Left kidney (tissue), 2 donors: ENCODE data around the gene FTO. TPM values are rescaled to one million over a fixed set of nuclear protein-coding genes. Genes with fewer than 3 reads are reported as not detected.

Experiments used
- DNase-seq: peaks from one replicate; pipeline ENCODE4 v3.0.0-alpha.2; 2013
- polyA plus RNA-seq: library from polyadenylated mRNA; unstranded; fragments of 120-200 nt; gene quantifications from one replicate; pipeline ENCODE4 v1.2.1, GENCODE V29; 2013; ENCODE audit not compliant: insufficient read length

Gene FTO
- polyA plus RNA-seq, 1 donor: 106 TPM

DNA sequence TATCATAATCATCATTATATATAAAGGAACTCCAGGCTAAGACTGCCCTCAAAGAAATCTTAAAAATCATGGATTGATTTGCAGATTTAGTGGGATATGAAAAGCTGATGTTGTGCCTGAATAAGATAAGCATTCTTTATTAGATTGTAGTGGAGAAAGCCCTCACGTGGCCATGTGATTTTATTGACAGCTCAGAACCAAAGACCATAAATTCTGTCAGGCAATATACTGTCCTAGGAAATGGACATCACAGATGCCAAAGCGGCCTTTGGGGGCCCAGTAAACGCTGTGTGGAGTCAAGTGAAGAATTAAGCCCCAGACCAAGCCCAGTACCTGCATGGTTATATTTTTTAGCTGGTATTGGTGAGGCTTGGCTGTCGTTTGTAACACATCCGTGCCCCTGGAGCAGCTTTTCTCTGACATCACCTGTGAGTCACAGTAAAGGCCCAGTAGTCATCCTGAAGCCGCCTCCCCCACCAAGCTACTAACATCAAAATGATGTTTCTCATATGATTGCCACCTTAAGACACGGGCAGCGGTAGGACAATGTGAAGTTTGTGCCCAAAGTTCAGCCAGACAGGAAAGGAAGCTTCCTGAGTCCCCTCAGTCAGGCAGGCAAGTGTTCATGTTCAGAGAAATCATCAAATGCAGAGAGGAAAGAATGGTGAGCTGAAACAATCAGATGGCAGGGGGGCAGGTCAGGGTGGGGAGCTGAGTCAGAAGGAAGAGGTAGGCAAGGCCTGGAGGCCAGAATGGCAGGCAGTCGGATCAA, 373.3 kb downstream of the FTO start:
- DNase-seq: no peak

DNA sequence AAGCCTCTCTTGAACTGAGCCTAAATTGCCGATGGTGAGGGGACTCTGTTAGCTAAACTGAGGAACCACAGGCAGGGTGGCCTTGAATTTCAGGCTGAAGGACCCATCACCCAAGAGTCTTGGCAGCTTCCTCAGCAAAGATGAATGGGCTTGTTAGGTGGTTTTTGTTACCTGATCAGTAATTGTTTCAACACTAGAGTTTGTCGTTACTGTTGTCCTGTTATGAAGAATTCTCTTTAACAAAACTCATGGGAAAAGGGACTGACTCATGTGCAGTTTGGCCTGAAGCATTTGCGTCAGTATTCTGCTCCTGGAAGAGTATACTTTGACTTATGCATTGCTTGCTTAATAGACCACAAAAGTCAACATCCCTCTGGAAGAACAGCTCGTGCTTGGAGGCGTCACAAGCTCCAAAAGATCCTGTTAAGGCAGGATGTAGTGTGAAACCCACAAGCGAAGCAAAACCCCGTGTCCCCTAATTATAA, 376.6 kb downstream of the FTO start:
- peak; percentile 29 for DNase-seq

DNA sequence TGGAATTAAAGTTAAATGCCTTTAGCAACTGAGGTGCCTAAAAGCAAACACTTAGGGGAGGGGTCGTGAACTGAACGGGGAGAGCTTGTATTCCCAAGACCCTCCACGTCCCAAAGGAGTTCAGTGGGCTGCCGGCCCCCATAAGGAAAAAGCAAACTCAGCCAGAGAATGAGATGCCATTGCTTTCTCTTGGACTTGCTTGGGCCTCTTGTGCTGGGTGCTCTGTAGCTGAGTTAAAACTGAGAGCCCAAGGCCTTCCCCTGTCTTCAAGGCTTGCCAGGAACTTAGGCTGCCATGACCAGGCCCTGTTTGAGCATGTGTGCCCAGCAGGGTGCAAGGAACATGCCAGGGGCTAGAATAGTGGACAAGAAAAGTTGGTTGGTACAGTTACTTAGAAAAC, 382.8 kb downstream of the FTO start:
- DNase-seq: no peak

DNA sequence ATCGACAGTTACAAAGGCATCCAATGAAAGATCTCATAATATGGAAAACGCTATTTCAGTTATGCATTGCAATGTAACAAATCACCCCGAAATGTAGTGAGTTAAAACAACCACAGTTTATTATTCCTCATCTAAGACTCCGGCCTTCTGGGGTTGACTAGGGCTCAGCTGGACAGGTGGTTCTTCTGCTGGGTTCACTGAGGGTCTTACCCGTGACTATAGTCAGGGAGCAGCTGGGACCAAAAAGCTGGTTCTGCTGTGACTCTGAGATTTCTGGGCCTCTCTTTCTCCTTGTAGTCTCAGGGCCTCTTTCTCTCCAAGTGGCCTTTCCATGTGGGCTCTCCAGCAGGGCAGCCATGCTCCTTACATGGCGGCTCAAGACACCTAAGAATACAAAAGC, 386.6 kb downstream of the FTO start:
- no peak for DNase-seq

- DNase-seq: no peak
Observed at GRCh38 chr16:54093281-54093680, 389.3 kb downstream of the FTO start.

DNA sequence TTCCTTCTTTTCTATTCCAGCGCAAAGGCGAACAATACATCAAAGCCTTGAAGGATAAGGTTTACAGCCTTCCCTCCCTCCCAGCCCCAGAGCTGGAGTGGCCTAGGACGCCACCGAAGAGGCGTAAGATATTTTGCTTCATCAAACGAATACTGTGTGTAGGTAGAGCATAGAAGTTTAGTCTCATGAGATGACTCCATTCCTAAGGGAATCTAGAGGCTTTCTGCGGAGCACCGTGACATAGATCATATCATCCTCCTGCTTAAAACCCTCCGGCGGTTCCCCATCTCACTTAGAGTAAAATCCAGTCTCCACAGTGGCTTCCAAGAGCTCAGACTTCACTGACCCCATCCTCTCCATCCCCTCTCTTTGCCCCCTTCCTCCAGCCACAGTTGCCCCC, 390.7 kb downstream of the FTO start:
- DNase-seq: no peak

GRCh38 chr16:54096607-54097006, 392.7 kb downstream of the FTO start:
- no peak for DNase-seq

DNA sequence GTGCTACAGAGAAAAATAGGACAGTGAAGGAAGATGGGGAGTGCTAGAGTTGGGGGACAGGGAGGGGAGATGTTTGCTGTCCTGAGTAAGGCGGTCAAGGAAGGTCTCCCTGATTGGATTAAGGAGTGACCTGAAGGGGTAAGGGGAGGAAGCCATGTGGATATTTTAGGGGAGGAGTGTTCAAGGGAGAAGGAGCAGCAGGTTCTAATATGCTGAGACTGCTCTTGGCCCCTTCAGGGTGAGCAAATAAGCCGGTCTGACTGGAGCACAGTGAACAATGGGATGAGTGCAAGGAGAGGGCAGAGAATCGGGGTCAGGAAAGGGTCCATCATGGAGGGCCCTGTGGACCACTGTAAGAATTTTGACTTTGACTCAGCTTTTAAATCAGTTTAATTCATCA, 393.8 kb downstream of the FTO start:
- no peak for DNase-seq

- no peak for DNase-seq
Observed at GRCh38 chr16:54098247-54098646, 394.3 kb downstream of the FTO start.

- DNase-seq: no peak
Observed at GRCh38 chr16:54099627-54100026, 395.7 kb downstream of the FTO start.

GRCh38 chr16:54102888-54103866, 399.2 kb downstream of the FTO start:
- DNase-seq: no peak

GRCh38 chr16:54106057-54106456, 402.1 kb downstream of the FTO start:
- no peak for DNase-seq

DNA sequence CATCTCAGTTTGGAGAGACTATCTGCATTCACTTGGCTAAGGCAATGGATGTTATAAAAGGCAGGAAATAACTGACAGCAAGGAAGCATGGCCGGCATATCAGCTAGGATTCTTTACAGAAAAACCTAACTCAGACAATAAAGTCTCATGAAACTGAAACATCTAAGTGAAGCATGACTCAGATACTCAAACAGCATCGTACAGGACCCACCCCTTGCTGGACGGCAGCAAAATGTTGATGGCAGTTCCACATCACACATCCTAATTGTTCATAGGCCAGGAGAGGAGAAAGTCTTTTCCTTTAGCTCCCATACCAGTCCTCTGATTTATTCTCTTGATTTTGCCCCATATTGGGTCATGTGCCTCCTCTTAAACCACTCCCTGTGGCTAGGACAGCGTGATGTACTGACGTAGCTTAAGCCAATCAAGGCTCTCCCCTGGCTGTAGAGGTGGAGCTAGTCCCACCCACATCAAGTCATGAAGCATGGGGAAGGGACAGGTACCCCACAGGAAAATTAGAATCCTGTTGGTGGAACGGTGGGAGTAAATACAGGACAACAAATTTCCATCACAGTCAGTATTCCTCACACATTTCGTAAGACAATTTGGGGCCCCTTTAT, 403.7 kb downstream of the FTO start:
- no peak for DNase-seq

DNA sequence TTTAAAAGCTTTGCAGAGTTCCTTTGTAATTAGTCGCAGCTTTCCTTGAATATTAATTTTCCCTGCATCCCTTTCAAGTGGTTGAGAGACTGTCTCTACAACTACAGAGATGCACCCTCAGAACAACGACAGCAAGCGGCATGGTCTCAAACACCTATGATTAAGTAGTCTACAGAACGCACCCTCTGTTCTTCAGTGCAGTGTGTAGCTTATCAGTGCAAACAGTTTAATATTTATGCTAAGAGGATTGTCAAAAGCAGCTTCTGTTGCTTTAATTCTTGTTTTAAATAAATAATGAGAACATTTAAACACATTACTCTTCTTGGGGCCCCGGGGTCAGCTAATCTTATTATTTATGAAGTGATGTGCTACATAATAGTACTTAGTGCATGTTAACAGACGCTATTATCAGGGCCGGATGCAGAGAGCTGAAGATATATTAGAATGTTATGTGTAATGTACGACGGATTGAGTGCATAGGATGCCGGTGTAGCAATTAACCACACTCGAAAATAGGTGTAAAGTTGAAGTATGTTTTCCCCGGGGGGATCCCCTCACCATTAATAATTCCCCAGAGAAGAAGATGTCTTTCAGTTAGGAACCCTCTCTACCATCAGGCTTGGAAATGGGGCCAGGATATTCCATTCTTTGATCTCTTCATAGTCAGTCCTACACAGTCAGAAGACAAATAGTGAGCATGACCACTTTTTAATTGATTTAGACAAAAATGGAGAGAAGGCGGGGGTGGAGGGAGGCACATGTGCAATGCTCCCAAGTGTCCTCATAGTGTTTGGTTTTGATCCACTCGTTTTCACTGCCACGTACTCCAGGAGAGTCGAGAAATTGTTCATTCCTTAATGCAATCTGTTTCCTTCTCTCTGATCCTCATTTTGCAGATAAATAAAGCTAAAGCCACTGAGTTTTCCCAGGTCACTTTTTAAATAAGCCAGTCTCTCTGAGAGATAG, 406.3 kb downstream of the FTO start:
- no peak for DNase-seq

DNA sequence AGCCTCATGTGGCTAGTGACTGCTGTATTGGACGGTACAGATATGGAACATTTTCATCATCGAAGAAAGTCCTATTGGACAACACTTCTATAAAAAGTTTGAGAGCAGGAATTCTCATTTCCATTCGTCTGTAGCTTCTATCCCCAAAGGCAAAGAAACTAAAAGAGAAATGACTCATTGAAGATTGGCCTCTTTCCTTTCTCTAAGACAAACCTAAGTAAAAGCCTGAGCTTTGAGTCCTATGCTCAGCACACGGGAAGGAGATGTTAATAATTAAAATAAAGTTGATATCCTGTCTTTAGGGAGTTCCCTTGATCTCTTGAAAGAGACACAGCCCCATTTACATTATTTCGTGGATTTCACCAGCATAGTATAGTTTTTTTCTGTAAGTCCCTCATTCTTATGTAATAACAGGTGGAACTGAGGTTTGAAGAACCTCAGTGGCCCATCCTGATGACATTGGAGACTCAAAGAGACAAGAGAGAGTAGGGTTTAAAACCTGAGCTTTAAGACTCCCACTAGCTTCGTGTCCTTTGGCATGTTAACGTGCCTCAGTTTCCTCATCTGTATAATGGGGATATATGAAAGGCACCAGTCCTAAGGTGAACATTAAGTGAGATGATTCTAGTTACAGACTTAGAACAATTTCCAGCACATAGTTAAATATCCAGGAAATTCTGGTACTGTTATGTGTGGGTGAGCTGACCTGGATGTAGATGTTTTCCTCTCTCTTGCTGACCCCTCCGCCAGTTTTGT, 408.7 kb downstream of the FTO start:
- DNase-seq: no peak

GRCh38 chr16:54115558-54115957, 411.6 kb downstream of the FTO start:
- DNase-seq: no peak

- no peak for DNase-seq
Observed at GRCh38 chr16:54116124-54116655, 412.2 kb downstream of the FTO start.

DNA sequence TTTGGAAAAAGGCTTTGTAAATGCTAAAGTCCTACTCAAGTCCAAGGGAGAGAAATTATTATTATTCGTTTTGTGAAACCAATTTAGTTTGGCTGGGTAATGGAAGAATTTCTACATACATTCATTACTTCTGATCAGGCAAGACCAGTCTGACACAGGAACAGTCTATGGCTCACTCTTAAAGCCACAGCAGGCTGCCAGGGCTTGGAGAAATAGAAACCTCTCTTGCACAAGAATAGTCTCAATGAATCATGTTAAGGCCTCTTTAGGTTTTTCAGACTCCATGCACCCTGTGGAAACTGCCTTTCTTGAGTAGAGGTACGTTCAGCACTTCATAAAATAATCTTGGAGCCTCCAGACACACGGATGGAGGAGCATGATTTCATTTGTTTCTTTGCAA, 414.9 kb downstream of the FTO start:
- DNase-seq: no peak

DNA sequence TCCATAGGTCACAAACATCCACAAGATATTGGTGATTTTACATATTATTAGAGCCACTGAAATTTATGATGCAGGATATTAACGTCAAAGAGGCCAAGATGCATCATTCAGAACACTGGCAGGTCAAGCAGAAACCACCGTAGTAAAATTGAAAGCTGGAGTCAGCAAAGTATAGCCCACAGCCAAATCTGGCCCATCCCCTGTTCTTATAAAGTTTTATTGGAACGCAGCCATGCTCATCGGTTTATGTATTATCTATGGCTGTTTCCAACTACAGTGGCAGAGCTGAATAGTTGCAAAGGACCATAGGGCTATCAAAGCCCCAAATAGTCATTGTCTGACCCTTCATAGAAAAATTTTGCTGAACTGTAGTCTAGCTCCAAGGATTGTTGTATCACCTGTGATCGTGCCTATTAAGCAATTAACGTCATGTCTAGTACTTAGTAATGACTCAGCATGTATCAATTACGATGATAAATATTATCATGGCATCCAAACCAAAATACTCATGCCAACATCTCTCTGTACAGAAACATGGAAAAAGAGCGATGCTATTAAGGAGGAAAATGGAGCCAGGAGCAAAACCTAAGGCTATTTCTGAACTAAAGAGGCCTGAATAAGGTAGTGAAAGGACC, 417.0 kb downstream of the FTO start:
- no peak for DNase-seq
